Activated naive CD4-positive, alpha-beta T cell treated with anti-CD3 and anti-CD28 coated beads for 36 hours (primary cell): ENCODE results near the gene KCNJ5. TPM values are rescaled to one million over a fixed set of nuclear protein-coding genes. Genes with fewer than 3 reads are reported as not detected.

Experiments used
- CTCF ChIA-PET: fragments of 350-600 bp; sonication (Branson Sonifier 250); formaldehyde crosslinking; loops from one replicate; lab custom pipeline; 2021; ENCODE audit warnings: antibody characterized with exemption; lab: Charles Lee
- DNase-seq: peaks from one replicate; pipeline ENCODE4 v3.0.0-alpha.2; 2020
- H3K27ac Mint-ChIP-seq: one replicate; pipeline ENCODE4 v1.8.0; 2021; ENCODE audit warnings: mild to moderate bottlenecking, mixed read lengths
- H3K27me3 Mint-ChIP-seq: one replicate; pipeline ENCODE4 v1.8.0; 2021; ENCODE audit warnings: low read depth, mixed read lengths
- H3K36me3 Mint-ChIP-seq: one replicate; pipeline ENCODE4 v1.8.0; 2021; ENCODE audit warnings: low read depth, mixed read lengths
- H3K4me1 Mint-ChIP-seq: one replicate; pipeline ENCODE4 v1.8.0; 2021; ENCODE audit warnings: low read depth, mixed read lengths
- H3K4me3 Mint-ChIP-seq: one replicate; pipeline ENCODE4 v1.8.0; 2021; ENCODE audit warnings: mild to moderate bottlenecking, moderate library complexity, mixed read lengths
- H3K9me3 Mint-ChIP-seq: one replicate; pipeline ENCODE4 v1.8.0; 2021; ENCODE audit warnings: mixed read lengths
- intact Hi-C: fragments of 100-400 bp; cut with micrococcal nuclease; formaldehyde crosslinking; loops from one replicate; pipeline ENCODE4 v1.15.1; 2023
- total RNA-seq, 2 experiments: library from RNA; stranded (reverse); gene quantifications; one replicate each; pipeline ENCODE4 v1.2.3, GENCODE V29; 2021

The KCNJ5 gene
- total RNA-seq, 2 experiments from 2014 or later, result not detected

DNA sequence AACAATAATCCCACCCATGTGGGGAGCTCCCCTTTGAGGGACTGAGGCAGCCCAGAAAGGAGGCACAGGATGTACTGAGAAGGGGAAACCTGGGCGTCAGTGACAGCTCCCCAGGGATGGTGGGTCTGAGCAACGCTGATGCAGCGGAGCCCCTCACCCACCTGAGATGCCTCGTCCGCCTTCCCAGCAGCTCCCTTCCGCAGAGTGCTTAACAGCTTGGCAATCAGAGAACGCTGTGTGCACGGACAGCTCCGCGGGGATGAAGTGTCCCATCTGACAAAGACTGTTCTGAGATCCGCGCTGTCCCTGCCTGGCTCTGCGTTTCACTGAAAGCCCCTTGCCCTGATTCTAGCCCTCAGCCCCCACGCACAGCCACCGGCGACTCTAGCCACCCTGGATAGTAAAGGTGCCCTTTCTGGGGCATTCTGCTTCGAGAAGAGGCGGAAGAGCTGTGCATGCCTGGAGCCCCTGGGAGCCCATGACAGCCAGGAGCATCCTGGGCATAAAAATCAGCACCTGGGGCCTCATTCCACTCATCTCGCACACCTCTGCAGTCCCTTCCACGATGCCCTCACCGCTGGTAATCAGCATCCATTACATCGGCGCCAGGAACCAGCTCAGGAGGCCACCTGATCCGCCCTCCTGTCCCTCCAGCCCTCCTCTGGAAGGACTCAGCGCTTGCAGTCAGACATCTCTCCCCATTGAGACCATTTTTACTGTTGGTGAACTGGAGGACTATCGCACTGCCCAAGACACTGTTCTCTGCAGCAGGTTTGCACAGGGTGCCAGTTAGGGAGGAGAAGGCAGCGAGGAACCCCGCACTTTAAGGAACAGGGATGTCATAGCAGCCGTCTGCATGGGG is 10.7 kb downstream of the KCNJ5 start:
- no peaks in the 10 kb centered on the region for H3K36me3 Mint-ChIP-seq
- H3K27ac Mint-ChIP-seq, result no peak overlapping the region

GRCh38 chr11:128902515-128903066 is 11.4 kb downstream of the KCNJ5 start:
- DNase-seq, result no peak
- Mint-ChIP-seq H3K36me3 (no peaks in the 10 kb centered on the region), H3K4me3 (no peak overlapping the region), H3K4me1 (peaks cover 8% of the 10 kb centered on the region), H3K27me3 (peaks cover 22% of the 10 kb centered on the region), H3K9me3 (no peaks in the 10 kb centered on the region), H3K27ac (no peak overlapping the region)
- CTCF ChIA-PET, result interaction anchor here (1.6 to 2.6 kb wide), 3 partner anchors 10 to 53 kb away, joined by 7 to 13 read pairs (median 9); no protein-coding TSS in a partner anchor
- intact Hi-C loops, result no loop called here

More for the DNA sequence above, 10.7 kb downstream of the KCNJ5 start:
- no peak for DNase-seq
- Mint-ChIP-seq H3K27me3 (peaks cover 16% of the 10 kb centered on the region), H3K4me3 (no peak overlapping the region), H3K4me1 (peaks cover 8% of the 10 kb centered on the region), H3K9me3 (no peaks in the 10 kb centered on the region)
- intact Hi-C loops, result no loop called here
- CTCF ChIA-PET, result interaction anchor here (1.6 to 1.9 kb wide), 2 partner anchors 10 to 17 kb away, joined by 7 to 13 read pairs; no protein-coding TSS in a partner anchor

GRCh38 chr11:128903248-128904061 is 12.3 kb downstream of the KCNJ5 start:
- intact Hi-C loops, result no loop called here
- CTCF ChIA-PET, result interaction anchor here (2.6 to 7.9 kb wide), 2 partner anchors 15 to 52 kb away, joined by 9 to 114 read pairs; partner anchors contain the start of gene KCNJ5

DNA sequence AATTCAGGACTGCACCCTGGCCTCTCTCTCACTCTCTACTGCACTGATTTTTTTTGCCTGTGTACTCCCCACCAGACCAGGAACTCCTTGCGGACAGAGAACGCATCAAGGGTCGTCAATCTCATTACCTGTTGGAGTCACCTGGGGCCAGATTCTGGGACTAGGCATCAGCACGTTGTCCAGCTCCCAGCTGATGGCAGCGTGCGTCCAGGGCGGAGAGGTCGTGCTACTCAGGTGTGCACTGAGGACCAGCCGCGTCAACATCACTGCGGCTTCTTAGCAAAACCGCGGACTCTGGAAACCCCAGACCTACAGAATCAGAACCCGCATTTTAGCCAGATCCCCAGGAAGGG is 13.1 kb downstream of the KCNJ5 start:
- Mint-ChIP-seq H3K4me1 (peaks cover 11% of the 10 kb centered on the region), H3K4me3 (peak overlapping the region; percentile 10), H3K27ac (no peak overlapping the region), H3K9me3 (no peaks in the 10 kb centered on the region), H3K36me3 (no peaks in the 10 kb centered on the region), H3K27me3 (peaks cover 31% of the 10 kb centered on the region)
- no peak for DNase-seq
- intact Hi-C loops, result no loop called here
- CTCF ChIA-PET, result interaction anchor here (2.6 to 7.9 kb wide), 2 partner anchors 16 to 51 kb away, joined by 9 to 114 read pairs; partner anchors contain the start of gene KCNJ5

More at GRCh38 chr11:128903248-128904061, 12.3 kb downstream of the KCNJ5 start:
- Mint-ChIP-seq H3K27ac (no peak overlapping the region), H3K36me3 (no peaks in the 10 kb centered on the region), H3K4me3 (no peak overlapping the region), H3K9me3 (no peaks in the 10 kb centered on the region), H3K4me1 (peaks cover 9% of the 10 kb centered on the region), H3K27me3 (peaks cover 27% of the 10 kb centered on the region)
- no peak for DNase-seq

- H3K36me3 Mint-ChIP-seq, result no peaks in the 10 kb centered on the region
- CTCF ChIA-PET, result interaction anchor here (0.7 to 7.9 kb wide), 6 partner anchors 14 to 747 kb away, joined by 3 to 114 read pairs (median 6); partner anchors contain the start of gene KCNJ5
- intact Hi-C loops, result no loop called here
- no peak overlapping the region for H3K27ac Mint-ChIP-seq
- peaks cover 37% of the 10 kb centered on the region for H3K27me3 Mint-ChIP-seq
- DNase-seq, result no peak
- H3K4me3 Mint-ChIP-seq, result peak overlapping the region; percentile 10
- H3K9me3 Mint-ChIP-seq, result no peaks in the 10 kb centered on the region
- peaks cover 11% of the 10 kb centered on the region for H3K4me1 Mint-ChIP-seq
Observed at GRCh38 chr11:128904656-128905344, 13.6 kb downstream of the KCNJ5 start.

DNA sequence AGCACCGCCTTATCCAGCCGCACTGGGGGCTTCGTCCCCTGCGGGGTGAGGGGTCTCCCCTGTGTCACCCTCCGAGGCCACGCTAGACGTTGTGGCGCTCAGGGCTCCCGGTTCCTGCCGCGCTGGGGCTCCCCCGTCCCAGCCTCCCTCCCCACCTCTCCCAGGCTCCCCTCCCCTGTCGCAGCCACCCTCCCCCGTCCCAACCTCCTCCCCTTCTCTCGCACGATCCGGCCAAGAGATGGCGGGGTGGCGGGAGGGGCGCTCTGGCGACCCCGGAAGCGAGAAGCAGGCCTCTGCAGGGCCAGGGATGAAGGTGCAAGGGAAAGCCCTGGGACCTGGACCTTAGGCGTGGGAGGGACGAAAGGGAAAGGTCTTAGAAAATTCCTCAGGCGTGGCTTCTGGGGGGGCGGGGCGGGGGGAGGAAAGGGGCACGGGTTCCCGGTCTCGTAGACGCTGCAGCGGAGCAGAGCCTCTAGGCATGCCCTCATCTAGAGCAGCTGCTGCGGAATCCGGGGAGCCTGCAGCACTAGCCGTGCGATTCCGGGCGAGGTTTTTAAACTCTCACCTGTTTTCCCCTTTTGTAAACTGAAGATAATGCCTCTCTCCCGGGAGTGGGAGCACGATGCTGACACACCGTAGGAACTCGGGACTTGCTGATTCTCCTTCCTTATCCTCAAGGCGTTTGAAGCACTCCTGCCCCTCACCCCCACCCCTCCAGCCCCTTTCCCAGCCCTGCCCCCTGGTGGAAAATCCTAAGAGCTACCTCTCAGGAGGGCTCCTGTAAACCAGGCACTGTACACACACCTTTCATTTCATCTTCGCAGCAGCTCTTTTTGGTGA is 14.4 kb downstream of the KCNJ5 start:
- H3K27ac Mint-ChIP-seq, result no peak overlapping the region
- peaks cover 11% of the 10 kb centered on the region for H3K4me1 Mint-ChIP-seq
- H3K36me3 Mint-ChIP-seq, result no peaks in the 10 kb centered on the region
- CTCF ChIA-PET, result interaction anchor here (0.5 to 7.9 kb wide), 16 partner anchors 14 to 826 kb away, joined by 3 to 114 read pairs (median 3); partner anchors contain the start of gene KCNJ5
- H3K27me3 Mint-ChIP-seq, result peaks cover 38% of the 10 kb centered on the region
- H3K9me3 Mint-ChIP-seq, result no peaks in the 10 kb centered on the region
- H3K4me3 Mint-ChIP-seq, result peak overlapping the region; percentile 69
- intact Hi-C loops, result loop anchor here (1.0 kb wide), 1 partner anchor 21 kb away; no protein-coding TSS in a partner anchor
- peak; percentile 62 for DNase-seq

DNA sequence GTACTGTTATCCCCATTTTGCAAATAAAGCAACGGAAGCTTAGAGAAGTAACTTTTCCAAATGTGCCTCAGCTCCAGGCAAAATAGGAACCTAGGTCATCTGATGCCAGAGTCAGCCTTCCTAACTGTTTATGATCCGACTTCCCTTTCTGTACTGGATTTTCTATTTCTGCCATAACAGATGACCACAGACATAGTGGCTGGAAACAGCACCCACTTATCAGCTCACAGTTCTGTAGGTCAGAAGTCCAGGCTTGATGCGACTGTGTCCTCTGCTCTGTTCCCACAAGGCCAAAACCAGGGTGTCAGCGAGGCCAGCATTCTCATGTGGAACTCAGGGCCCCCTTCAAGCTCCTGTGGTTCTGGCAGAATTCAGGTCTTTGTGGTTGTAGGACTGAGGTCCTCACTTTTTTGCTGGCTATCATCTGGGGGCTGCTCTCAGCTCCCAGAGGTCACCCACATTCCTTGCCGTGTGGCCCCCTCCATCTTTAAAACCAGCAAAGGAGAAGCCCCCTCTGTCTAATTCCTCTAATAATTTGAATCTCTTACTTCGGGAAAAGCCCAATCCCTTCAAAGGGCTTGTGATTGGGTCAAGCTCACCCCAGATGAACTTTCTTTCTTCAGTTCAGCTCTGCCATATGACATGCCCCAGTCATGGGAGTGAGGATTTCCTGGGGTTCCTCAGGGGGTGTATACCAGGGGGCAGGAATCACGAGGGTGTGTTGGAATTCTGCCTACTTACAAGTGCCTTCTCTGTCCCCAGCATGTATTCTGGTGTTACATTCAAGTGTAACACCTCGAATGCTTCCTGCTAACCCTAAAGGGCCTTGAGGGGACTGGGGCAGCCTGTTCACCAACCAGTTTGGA is 15.3 kb downstream of the KCNJ5 start:
- Mint-ChIP-seq H3K4me3 (peak overlapping the region; percentile 69), H3K36me3 (no peaks in the 10 kb centered on the region), H3K27ac (no peak overlapping the region), H3K27me3 (peaks cover 41% of the 10 kb centered on the region), H3K9me3 (no peaks in the 10 kb centered on the region), H3K4me1 (peaks cover 11% of the 10 kb centered on the region)
- intact Hi-C loops, result loop anchor here (1.0 kb wide), 1 partner anchor 22 kb away; no protein-coding TSS in a partner anchor
- no peak for DNase-seq
- CTCF ChIA-PET, result interaction anchor here (0.6 to 7.9 kb wide), 13 partner anchors 13 to 749 kb away, joined by 3 to 114 read pairs (median 4); partner anchors contain the start of gene KCNJ5

GRCh38 chr11:128907585-128907984 is 16.4 kb downstream of the KCNJ5 start:
- DNase-seq, result no peak
- H3K27ac Mint-ChIP-seq, result no peak overlapping the region
- intact Hi-C loops, result no loop called here
- no peaks in the 10 kb centered on the region for H3K9me3 Mint-ChIP-seq
- H3K36me3 Mint-ChIP-seq, result no peaks in the 10 kb centered on the region
- CTCF ChIA-PET, result interaction anchor here (1.1 to 7.9 kb wide), 4 partner anchors 19 to 750 kb away, joined by 3 to 114 read pairs (median 4); partner anchors contain the start of gene KCNJ5
- peaks cover 43% of the 10 kb centered on the region for H3K27me3 Mint-ChIP-seq
- H3K4me3 Mint-ChIP-seq, result no peak overlapping the region
- peaks cover 11% of the 10 kb centered on the region for H3K4me1 Mint-ChIP-seq

DNA sequence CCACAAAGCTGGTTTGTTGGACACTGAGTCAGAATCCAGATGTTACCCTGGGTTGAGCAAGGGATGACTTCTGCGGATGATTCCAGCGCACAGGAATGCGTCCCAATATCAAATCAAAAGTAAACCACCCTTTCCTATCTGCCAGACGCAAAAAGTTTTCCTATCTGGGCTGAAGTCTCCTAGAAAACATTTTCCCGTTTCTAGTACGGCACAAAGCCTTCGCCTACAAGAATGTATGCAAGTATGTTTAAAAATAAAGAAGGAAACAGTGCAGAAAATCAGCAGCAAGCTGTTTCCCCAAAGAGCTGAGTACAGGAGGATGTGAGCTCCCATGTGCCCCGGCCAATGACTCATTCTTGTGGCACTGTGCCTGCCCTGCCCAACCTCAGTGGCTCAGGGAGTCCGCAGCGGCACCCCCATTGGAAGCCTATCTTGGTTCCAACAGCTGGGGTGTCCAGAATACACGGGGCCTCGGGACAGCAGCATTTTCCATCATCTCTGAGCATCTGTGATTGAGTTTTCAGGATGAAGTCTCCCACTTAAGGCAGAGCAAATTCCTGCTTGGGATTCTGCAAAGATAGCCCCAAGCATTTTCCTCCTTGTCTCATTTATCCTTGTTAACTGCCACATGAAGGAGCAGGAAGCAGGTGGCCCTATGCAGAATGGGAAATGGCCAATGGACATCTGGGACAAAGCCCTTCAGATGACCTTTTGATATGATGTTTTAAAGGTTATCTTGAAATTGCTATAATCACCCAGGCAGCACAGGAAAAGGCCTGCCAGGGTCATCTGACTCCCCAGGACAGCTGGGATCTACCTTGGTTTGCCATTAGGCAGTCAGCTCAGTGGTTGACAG is 17.5 kb downstream of the KCNJ5 start:
- Mint-ChIP-seq H3K4me3 (no peak overlapping the region), H3K4me1 (peaks cover 11% of the 10 kb centered on the region), H3K9me3 (no peaks in the 10 kb centered on the region), H3K36me3 (no peaks in the 10 kb centered on the region), H3K27me3 (peaks cover 41% of the 10 kb centered on the region), H3K27ac (no peak overlapping the region)
- intact Hi-C loops, result no loop called here
- CTCF ChIA-PET, result interaction anchor here (0.6 to 7.9 kb wide), 4 partner anchors 16 to 751 kb away, joined by 3 to 114 read pairs (median 4); partner anchors contain the start of gene KCNJ5
- peak; percentile 25 for DNase-seq
